Gastrocnemius medialis (tissue), 4 donors: ENCODE measurements around the gene SPEN. TPM values are rescaled to one million over a fixed set of nuclear protein-coding genes. Genes with fewer than 3 reads are reported as not detected.

ENCODE experiments used
- ATAC-seq, 2 donors: fragments of 150-250 bp; one replicate each; pipeline ENCODE4 v1.9.1; 2016
- DNase-seq, 2 donors: peaks; one replicate each; pipeline ENCODE4 v3.0.0-alpha.2; 2019
- H3K27ac ChIP-seq, 4 donors: fragments of 200-600 bp; sonication (generic); 1 replicate in 1 of 4; 2 replicates in 3 of 4; pipeline ENCODE4 v1.5.1; 2016 to 2018; ENCODE audit warnings: mild to moderate bottlenecking in 2 of 4, moderate library complexity in 1 of 4
- H3K27me3 ChIP-seq, 3 donors: fragments of 200-600 bp; sonication (generic) in 2 of 3; 1 replicate in 1 of 3; 2 replicates in 2 of 3; pipeline versions ENCODE4 v1.5.1 to v1.6.0; 2016 to 2019; ENCODE audit warnings: mild to moderate bottlenecking in 1 of 3, moderate library complexity in 1 of 3
- H3K36me3 ChIP-seq, 2 donors: fragments of 200-600 bp; sonication (generic) in 1 of 2; one replicate each; pipeline ENCODE4 v1.5.1; 2017 to 2018
- H3K4me1 ChIP-seq, 2 donors: fragments of 200-600 bp; sonication (generic) in 1 of 2; one replicate each; pipeline ENCODE4 v1.5.1; 2016 to 2017; ENCODE audit warnings: mild to moderate bottlenecking in 2 of 2
- H3K4me3 ChIP-seq, 4 donors: fragments of 200-600 bp; sonication (generic) in 3 of 4; 1 replicate in 1 of 4; 2 replicates in 3 of 4; pipeline ENCODE4 v1.5.1; 2016 to 2019; ENCODE audit warnings: mild to moderate bottlenecking in 2 of 4
- H3K9me3 ChIP-seq, 3 donors: fragments of 200-600 bp; sonication (generic) in 2 of 3; 1 replicate in 1 of 3; 2 replicates in 2 of 3; pipeline ENCODE4 v1.5.1; 2016 to 2019
- POLR2A ChIP-seq, 2 donors: fragments of 450-650 bp; IDR thresholded peaks; one replicate each; pipeline ENCODE4 v1.6.1; 2017; ENCODE audit warnings: antibody characterized with exemption in 2 of 2, mild to moderate bottlenecking in 2 of 2, moderate library complexity in 2 of 2
- in situ Hi-C, 4 donors: fragments of 200-750 bp; cut with MboI; loops; one replicate each; pipeline versions ENCODE4 v1.15.0 to v1.8.0; 2017; ENCODE audit warnings: low sequenced_read_pairs in 4 of 4
- intact Hi-C: fragments of 100-400 bp; cut with DNase I; formaldehyde crosslinking; loops from one replicate; pipeline ENCODE4 v1.15.1; 2023; ENCODE audit warnings: low total_unique reads
- total RNA-seq, 4 donors: library from RNA; depleted of rRNA; stranded (reverse); fragments of >200 nt; gene quantifications; one replicate each; pipeline versions ENCODE4 v1.1.0 to v1.2.3, GENCODE V29; 2016
- TF ChIP-seq, protein P1 (sequence below), 5 experiments: fragments of 450-650 bp in 3 of 5; fragments of 200-600 bp in 2 of 5; sonication (generic) in 2 of 5; IDR thresholded peaks in 4 of 5; conservative IDR thresholded peaks in 1 of 5; 1 replicate in 4 of 5; 2 replicates in 1 of 5; pipeline ENCODE4 v1.5.1; 2016 to 2019; ENCODE audit warnings: antibody characterized with exemption in 5 of 5, mild to moderate bottlenecking in 3 of 5, moderate library complexity in 3 of 5

SPEN gene
- total RNA-seq, 4 donors from 2014 or later: 21.7 to 55.5 (median 38.0) TPM

DNA sequence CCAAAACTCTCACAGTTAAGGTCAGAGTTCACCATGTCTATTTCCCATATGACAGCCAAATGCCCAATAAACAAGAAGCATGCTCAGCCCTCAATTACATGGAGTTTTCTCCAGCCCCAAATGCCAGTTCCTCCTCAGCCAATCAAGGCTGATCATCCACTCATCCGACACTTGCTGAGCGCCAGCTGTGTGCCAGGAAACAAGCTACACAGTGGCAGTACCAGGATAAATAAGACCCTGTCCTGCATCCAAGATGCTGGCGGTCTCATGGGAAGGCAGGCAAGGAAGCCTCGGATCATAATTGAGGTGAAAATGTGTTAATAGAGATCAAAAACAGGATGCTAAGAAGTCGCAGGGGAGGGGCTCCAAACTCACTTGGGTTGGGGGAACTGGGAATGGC, 120.7 kb downstream of the SPEN start:
- no peaks in the 10 kb centered on the region for H3K27me3 ChIP-seq
- in situ Hi-C loops: loop anchor here in 1 of 4 donors (25.0 kb wide), 1 partner anchor 156 kb away; the partner anchor contains the start of gene UQCRHL
- intact Hi-C loops: no loop called here
- TF ChIP-seq POLR2A (IDR thresholded peaks at IDR 0.05): no peak
- TF ChIP-seq, protein P1, sequence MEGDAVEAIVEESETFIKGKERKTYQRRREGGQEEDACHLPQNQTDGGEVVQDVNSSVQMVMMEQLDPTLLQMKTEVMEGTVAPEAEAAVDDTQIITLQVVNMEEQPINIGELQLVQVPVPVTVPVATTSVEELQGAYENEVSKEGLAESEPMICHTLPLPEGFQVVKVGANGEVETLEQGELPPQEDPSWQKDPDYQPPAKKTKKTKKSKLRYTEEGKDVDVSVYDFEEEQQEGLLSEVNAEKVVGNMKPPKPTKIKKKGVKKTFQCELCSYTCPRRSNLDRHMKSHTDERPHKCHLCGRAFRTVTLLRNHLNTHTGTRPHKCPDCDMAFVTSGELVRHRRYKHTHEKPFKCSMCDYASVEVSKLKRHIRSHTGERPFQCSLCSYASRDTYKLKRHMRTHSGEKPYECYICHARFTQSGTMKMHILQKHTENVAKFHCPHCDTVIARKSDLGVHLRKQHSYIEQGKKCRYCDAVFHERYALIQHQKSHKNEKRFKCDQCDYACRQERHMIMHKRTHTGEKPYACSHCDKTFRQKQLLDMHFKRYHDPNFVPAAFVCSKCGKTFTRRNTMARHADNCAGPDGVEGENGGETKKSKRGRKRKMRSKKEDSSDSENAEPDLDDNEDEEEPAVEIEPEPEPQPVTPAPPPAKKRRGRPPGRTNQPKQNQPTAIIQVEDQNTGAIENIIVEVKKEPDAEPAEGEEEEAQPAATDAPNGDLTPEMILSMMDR (IDR thresholded peaks at IDR 0.05 in 4 of 5, conservative IDR thresholded peaks at IDR 0.05 in 1 of 5): no peak
- H3K9me3 ChIP-seq: no peaks in the 10 kb centered on the region
- H3K27ac ChIP-seq: no peak overlapping the region
- H3K36me3 ChIP-seq: peaks cover 0 to 17% of the 10 kb centered on the region in 2 donors
- H3K4me1 ChIP-seq: peaks cover 18% of the 10 kb centered on the region in 2 donors
- ATAC-seq (no peak), DNase-seq (no peak)
- H3K4me3 ChIP-seq: no peak overlapping the region

DNA sequence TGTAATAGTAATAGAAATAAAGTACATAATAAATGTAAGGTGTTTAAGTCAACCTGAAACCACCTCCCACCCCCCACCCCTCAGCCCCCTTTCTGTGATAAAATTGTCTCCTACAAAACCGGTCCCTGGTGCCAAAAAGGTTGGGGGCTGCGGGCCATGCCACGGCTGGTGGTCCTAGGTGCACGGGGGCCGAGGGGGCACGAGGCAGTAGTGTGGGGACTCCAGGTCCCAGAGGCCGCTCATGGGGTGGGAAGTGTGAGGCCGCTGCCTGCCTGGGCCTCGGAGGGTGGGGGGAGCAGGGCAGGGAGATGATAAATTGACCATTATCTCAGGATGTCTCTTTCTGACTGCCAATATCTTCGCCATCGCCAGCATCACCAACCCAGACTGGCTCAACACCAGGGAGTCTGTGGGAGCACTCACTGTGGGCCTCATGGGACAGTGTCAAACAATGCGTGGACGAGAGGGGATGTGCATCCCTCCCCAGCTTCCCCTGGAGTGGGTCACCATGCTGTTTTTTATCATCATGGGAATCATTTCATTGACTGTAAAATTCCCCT, 121.9 kb downstream of the SPEN start:
- DNase-seq (no peak), ATAC-seq (no peak)
- H3K36me3 ChIP-seq: peaks cover 0 to 18% of the 10 kb centered on the region in 2 donors
- TF ChIP-seq, protein P1 (IDR thresholded peaks at IDR 0.05 in 4 of 5, conservative IDR thresholded peaks at IDR 0.05 in 1 of 5): no peak
- TF ChIP-seq POLR2A (IDR thresholded peaks at IDR 0.05): no peak
- no peaks in the 10 kb centered on the region for H3K9me3 ChIP-seq
- H3K4me3 ChIP-seq: no peak overlapping the region
- H3K27ac ChIP-seq: no peak overlapping the region
- in situ Hi-C loops: loop anchor here in 1 of 4 donors (25.0 kb wide), 1 partner anchor 157 kb away; the partner anchor contains the start of gene UQCRHL
- H3K27me3 ChIP-seq: no peaks in the 10 kb centered on the region
- H3K4me1 ChIP-seq: peaks cover 10 to 20% of the 10 kb centered on the region in 2 donors
- intact Hi-C loops: no loop called here

DNA sequence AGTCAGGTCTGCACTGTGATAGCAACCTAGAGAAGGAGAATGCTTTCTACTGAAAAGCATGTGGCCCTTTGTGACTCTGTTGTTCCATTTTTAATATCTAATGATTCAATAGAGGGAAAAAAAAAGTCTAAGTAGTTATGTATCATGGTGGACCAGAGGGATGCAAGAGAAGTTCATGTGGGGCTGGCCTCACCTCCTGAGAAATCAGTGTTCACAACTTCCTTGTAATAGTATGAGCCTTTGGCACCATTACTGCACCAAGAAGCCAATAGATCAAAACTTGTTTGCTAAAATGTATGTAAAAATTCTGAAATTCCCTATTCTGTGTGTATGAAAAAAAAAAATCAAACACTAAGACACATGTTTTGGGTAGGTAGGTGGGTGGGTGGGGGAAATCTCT, 123.4 kb downstream of the SPEN start:
- Histone ChIP-seq H3K9me3 (no peaks in the 10 kb centered on the region), H3K27ac (no peak overlapping the region), H3K36me3 (peaks cover 0 to 18% of the 10 kb centered on the region in 2 donors), H3K27me3 (no peaks in the 10 kb centered on the region), H3K4me3 (no peak overlapping the region), H3K4me1 (peaks cover 8 to 23% of the 10 kb centered on the region in 2 donors)
- in situ Hi-C loops: loop anchor here in 1 of 4 donors (25.0 kb wide), 1 partner anchor 159 kb away; the partner anchor contains the start of gene UQCRHL
- DNase-seq: no peak
- TF ChIP-seq, protein P1 (IDR thresholded peaks at IDR 0.05 in 4 of 5, conservative IDR thresholded peaks at IDR 0.05 in 1 of 5): no peak
- TF ChIP-seq POLR2A (IDR thresholded peaks at IDR 0.05): no peak
- intact Hi-C loops: no loop called here
- ATAC-seq: no peak

DNA sequence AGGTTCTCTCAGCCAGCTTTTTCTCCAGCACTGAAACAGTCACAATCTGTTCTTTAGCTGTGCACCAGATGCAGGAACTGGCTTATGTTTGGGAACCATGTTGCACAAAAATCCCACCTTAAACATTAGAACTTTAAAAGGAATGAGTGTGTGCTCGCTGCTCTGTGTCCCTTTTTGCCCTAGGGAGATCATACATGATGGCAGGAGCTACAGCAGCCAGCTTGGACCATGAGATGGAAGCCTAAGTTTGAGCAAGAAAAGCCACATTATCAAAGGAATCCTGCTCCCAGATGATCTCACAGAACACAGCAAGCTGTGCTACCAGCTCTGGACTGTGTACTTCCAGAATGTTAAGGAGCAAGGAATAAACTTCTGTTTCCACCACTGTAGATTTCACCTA, 124.9 kb downstream of the SPEN start:
- intact Hi-C loops: no loop called here

More for the DNA sequence above, 124.9 kb downstream of the SPEN start:
- TF ChIP-seq POLR2A (IDR thresholded peaks at IDR 0.05): no peak
- TF ChIP-seq, protein P1 (IDR thresholded peaks at IDR 0.05 in 4 of 5, conservative IDR thresholded peaks at IDR 0.05 in 1 of 5): no peak
- Histone ChIP-seq H3K9me3 (no peaks in the 10 kb centered on the region), H3K4me3 (no peak overlapping the region), H3K36me3 (peaks cover 0 to 18% of the 10 kb centered on the region in 2 donors), H3K4me1 (peaks cover 8 to 17% of the 10 kb centered on the region in 2 donors), H3K27ac (no peak overlapping the region), H3K27me3 (no peaks in the 10 kb centered on the region)
- DNase-seq (no peak), ATAC-seq (no peak)
- in situ Hi-C loops: loop anchor here in 1 of 4 donors (25.0 kb wide), 1 partner anchor 160 kb away; the partner anchor contains the start of gene UQCRHL
